Mucosa of descending colon (tissue), 3 donors: ENCODE results near the gene PRR5L. TPM values are rescaled to one million over a fixed set of nuclear protein-coding genes. Genes with fewer than 3 reads are reported as not detected.

Experiments used
- ATAC-seq: fragments of 200-7000 bp; cut with Tn5 transposase; one replicate; pipeline ENCODE4 v1.9.1; 2020; ENCODE audit warnings: mild to moderate bottlenecking, moderate library complexity
- DNase-seq, 3 donors: peaks; one replicate each; pipeline ENCODE4 v3.0.0-alpha.2; 2020
- H3K36me3 ChIP-seq: fragments of 200-600 bp; one replicate; pipeline ENCODE4 v1.8.0; 2021; ENCODE audit warnings: low read depth, mild to moderate bottlenecking
- H3K4me1 ChIP-seq: fragments of 200-600 bp; one replicate; pipeline ENCODE4 v1.8.0; 2021; ENCODE audit warnings: low read depth, mild to moderate bottlenecking
- H3K4me3 ChIP-seq: fragments of 200-600 bp; one replicate; pipeline ENCODE4 v1.8.0; 2021; ENCODE audit warnings: mild to moderate bottlenecking
- H3K9me3 ChIP-seq: fragments of 200-600 bp; one replicate; pipeline ENCODE4 v1.8.0; 2021; ENCODE audit warnings: mild to moderate bottlenecking
- CTCF ChIP-seq: fragments of 200-600 bp; IDR thresholded peaks from one replicate; pipeline ENCODE4 v1.8.0; 2022; ENCODE audit warnings: antibody characterized with exemption, mild to moderate bottlenecking
- intact Hi-C, 2 donors: fragments of 100-400 bp; cut with DNase I in 1 of 2; cut with micrococcal nuclease in 1 of 2; formaldehyde crosslinking; loops; one replicate each; pipeline versions ENCODE4 v1.11.0 to v1.11.1; 2022; cut with DNase I, micrococcal nuclease
- total RNA-seq, 3 donors: library from RNA; stranded (reverse); fragmentation: NEBNext Ultra II Directional in 2 of 3; extraction: Animal tissue kit (Norgen Biotek cat#: 25700) in 2 of 3; gene quantifications; one replicate each; pipeline versions ENCODE4 v1.2.1 to v1.2.4, GENCODE V29; 2021 to 2023
- donor health status: DM: no; HTN: no; CAD: no; lungs with moderate emphysema.
- donor health status: DM: no; HTN: no; CAD: no.
- donor health status: DM: no; HTN: yes; CAD: no.

PRR5L gene
- total RNA-seq, 3 donors from 2014 or later: 138 to 250 (median 203) TPM

- Histone ChIP-seq H3K9me3 (no peaks in the 10 kb centered on the region), H3K4me1 (peaks cover 13% of the 10 kb centered on the region), H3K36me3 (peaks cover 9% of the 10 kb centered on the region), H3K4me3 (no peak overlapping the region)
- no peak for TF ChIP-seq CTCF
- no peak for DNase-seq
- ATAC-seq: no peak
- intact Hi-C loops: no loop called here
Measured at GRCh38 chr11:36447514-36447913, 151.4 kb downstream of the PRR5L start.

GRCh38 chr11:36447947-36448346 is 151.9 kb downstream of the PRR5L start:
- Histone ChIP-seq H3K4me3 (no peak overlapping the region), H3K36me3 (peaks cover 9% of the 10 kb centered on the region), H3K4me1 (peaks cover 15% of the 10 kb centered on the region), H3K9me3 (no peaks in the 10 kb centered on the region)
- intact Hi-C loops: no loop called here
- no peak for TF ChIP-seq CTCF
- ATAC-seq (no peak), DNase-seq (no peak)

GRCh38 chr11:36449561-36450096 is 153.5 kb downstream of the PRR5L start:
- ATAC-seq: no peak
- Histone ChIP-seq H3K4me3 (no peak overlapping the region), H3K36me3 (peaks cover 9% of the 10 kb centered on the region), H3K9me3 (no peaks in the 10 kb centered on the region), H3K4me1 (peaks cover 15% of the 10 kb centered on the region)
- no peak for DNase-seq
- no peak for TF ChIP-seq CTCF
- intact Hi-C loops: no loop called here

- ATAC-seq: peak; percentile 51
- Histone ChIP-seq H3K4me3 (no peak overlapping the region), H3K4me1 (peaks cover 15% of the 10 kb centered on the region), H3K36me3 (peaks cover 9% of the 10 kb centered on the region), H3K9me3 (no peaks in the 10 kb centered on the region)
- TF ChIP-seq CTCF: no peak
- intact Hi-C loops: no loop called here
- DNase-seq: no peak
Measured at GRCh38 chr11:36450110-36450572, 154.1 kb downstream of the PRR5L start.

- H3K9me3 ChIP-seq: no peaks in the 10 kb centered on the region
- peaks cover 15% of the 10 kb centered on the region for H3K4me1 ChIP-seq
- no peak overlapping the region for H3K4me3 ChIP-seq
- no peak for DNase-seq
- intact Hi-C loops: no loop called here
- TF ChIP-seq CTCF: no peak
- ATAC-seq: no peak
- peaks cover 9% of the 10 kb centered on the region for H3K36me3 ChIP-seq
Measured at GRCh38 chr11:36451045-36451444, 155.0 kb downstream of the PRR5L start.

GRCh38 chr11:36451681-36452080 is 155.6 kb downstream of the PRR5L start:
- H3K36me3 ChIP-seq: peaks cover 5% of the 10 kb centered on the region
- no peak for TF ChIP-seq CTCF

More at GRCh38 chr11:36451681-36452080, 155.6 kb downstream of the PRR5L start:
- H3K9me3 ChIP-seq: no peaks in the 10 kb centered on the region
- intact Hi-C loops: no loop called here
- no peak overlapping the region for H3K4me3 ChIP-seq
- no peak for DNase-seq
- ATAC-seq: no peak
- peaks cover 15% of the 10 kb centered on the region for H3K4me1 ChIP-seq
